H1 (cell line): ENCODE measurements around the gene ATXN7. TPM values are rescaled to one million over a fixed set of nuclear protein-coding genes. Genes with fewer than 3 reads are reported as not detected.

Source experiments
- CTCF ChIA-PET: fragments of 300-600 bp; sonication (Branson Sonifier 250); formaldehyde crosslinking; loops from one replicate; lab custom pipeline; 2021; ENCODE audit not compliant: partially characterized antibody; lab: Charles Lee
- POLR2A ChIA-PET: fragments of 300-600 bp; sonication (Branson Sonifier 250); formaldehyde crosslinking; loops from one replicate; lab custom pipeline; 2021; ENCODE audit warnings: inconsistent platforms; ENCODE audit not compliant: partially characterized antibody; lab: Charles Lee
- DNase-seq, 2 experiments: peaks; one replicate each; pipeline versions ENCODE4 v3.0.0 to v3.0.0-alpha.2; 2010 to 2022; ENCODE audit warnings: low spot score in 2 of 2, low read depth in 1 of 2, mixed read lengths in 1 of 2
- FAIRE-seq: peaks from 2 replicates; lab custom pipeline; 2011; peaks lifted over from hg19 to GRCh38; lab: Jason Lieb, UNC
- H2AFZ ChIP-seq: 2 replicates; pipeline ENCODE4 v1.8.1; 2012; ENCODE audit warnings: low read length, inconsistent platforms
- H2AK5ac ChIP-seq: 2 replicates; pipeline ENCODE4 v1.6.1; 2013; ENCODE audit warnings: low read depth, low read length
- H2BK120ac ChIP-seq: replicated peaks from 2 replicates; pipeline ENCODE3; 2013; ENCODE audit warnings: low read depth, low read length, inconsistent platforms
- H2BK12ac ChIP-seq: 2 replicates; pipeline ENCODE4 v1.6.1; 2013; ENCODE audit warnings: low read depth, low read length
- H2BK15ac ChIP-seq: 2 replicates; pipeline ENCODE4 v1.6.1; 2013; ENCODE audit warnings: low read length
- H2BK20ac ChIP-seq: 2 replicates; pipeline ENCODE4 v1.6.1; 2013; ENCODE audit warnings: low read length
- H2BK5ac ChIP-seq: 2 replicates; pipeline ENCODE4 v1.6.1; 2013; ENCODE audit warnings: low read depth, low read length
- H3K14ac ChIP-seq: 2 replicates; pipeline ENCODE4 v1.6.1; 2013; ENCODE audit warnings: inconsistent platforms; ENCODE audit not compliant: insufficient read length
- H3K18ac ChIP-seq: 2 replicates; pipeline ENCODE4 v1.6.1; 2013; ENCODE audit warnings: low read length; ENCODE audit errors: extremely low read depth
- H3K23ac ChIP-seq: 2 replicates; pipeline ENCODE4 v1.6.1; 2013; ENCODE audit warnings: inconsistent platforms; ENCODE audit not compliant: insufficient read length
- H3K23me2 ChIP-seq: 2 replicates; pipeline ENCODE4 v1.6.1; 2013; ENCODE audit warnings: low read depth, low read length
- H3K27ac ChIP-seq: 2 replicates; pipeline ENCODE4 v1.6.1; 2011; ENCODE audit warnings: low read depth, low read length, inconsistent platforms
- H3K27me3 ChIP-seq, 4 experiments: replicated peaks in 1 of 4; 1 replicate in 1 of 4; 2 replicates in 3 of 4; pipeline versions ENCODE4 v1.6.1 to v1.8.1; 2011 to 2013; ENCODE audit warnings: low read length in 3 of 4, mild to moderate bottlenecking in 3 of 4, inconsistent platforms in 2 of 4, mixed read lengths in 2 of 4, moderate library complexity in 1 of 4; ENCODE audit not compliant: control insufficient read depth in 3 of 4, insufficient read depth in 3 of 4; ENCODE audit errors: extremely low read depth in 1 of 4
- H3K36me3 ChIP-seq, 4 experiments: 2 replicates each; pipeline versions ENCODE4 v1.6.1 to v1.8.1; 2011 to 2013; ENCODE audit warnings: mild to moderate bottlenecking in 4 of 4, low read length in 3 of 4, moderate library complexity in 2 of 4, control low read depth in 1 of 4, inconsistent platforms in 1 of 4; ENCODE audit not compliant: insufficient read depth in 4 of 4, control insufficient read depth in 2 of 4
- H3K4ac ChIP-seq: replicated peaks from 2 replicates; pipeline ENCODE3; 2013; ENCODE audit warnings: low read length, low read depth, mixed read lengths, inconsistent platforms; ENCODE audit not compliant: insufficient read length
- H3K4me1 ChIP-seq, 4 experiments: replicated peaks in 1 of 4; 1 replicate in 1 of 4; 2 replicates in 3 of 4; pipeline versions ENCODE4 v1.6.1 to v1.8.1; 2011 to 2013; ENCODE audit warnings: low read length in 3 of 4, inconsistent platforms in 2 of 4, mixed read lengths in 1 of 4; ENCODE audit not compliant: insufficient read depth in 4 of 4, control insufficient read depth in 3 of 4
- H3K4me2 ChIP-seq, 2 experiments: 2 replicates each; pipeline versions ENCODE4 v1.6.1 to v1.8.1; 2011 to 2013; ENCODE audit warnings: low read depth in 2 of 2, low read length in 2 of 2, control low read depth in 1 of 2, inconsistent platforms in 1 of 2, mild to moderate bottlenecking in 1 of 2; ENCODE audit not compliant: insufficient read depth in 1 of 2
- H3K4me3 ChIP-seq, 4 experiments: fragments of 200-600, 300-600 bp in 1 of 4; sonication (generic), shearing (Covaris generic), sonication (Bioruptor Twin) in 1 of 4; 2 replicates each; pipeline versions ENCODE4 v1.5.1 to v1.8.1; 2011 to 2016; ENCODE audit warnings: low read length in 4 of 4, low read depth in 3 of 4, control low read depth in 2 of 4, inconsistent platforms in 2 of 4, mild to moderate bottlenecking in 2 of 4, mixed read lengths in 1 of 4, moderate library complexity in 1 of 4; ENCODE audit not compliant: insufficient read depth in 2 of 4; ENCODE audit errors: extremely low read depth in 1 of 4
- H3K56ac ChIP-seq: replicated peaks from 2 replicates; pipeline ENCODE3; 2013; ENCODE audit warnings: low read depth, mild to moderate bottlenecking, mixed read lengths, low read length, inconsistent platforms; ENCODE audit not compliant: insufficient read length
- H3K79me1 ChIP-seq: 2 replicates; pipeline ENCODE4 v1.6.1; 2013; ENCODE audit warnings: low read depth, low read length, control low read depth
- H3K79me2 ChIP-seq, 2 experiments: 2 replicates each; pipeline versions ENCODE4 v1.6.1 to v1.8.1; 2012 to 2013; ENCODE audit warnings: low read length in 2 of 2, mild to moderate bottlenecking in 2 of 2, inconsistent platforms in 1 of 2; ENCODE audit not compliant: insufficient read depth in 2 of 2, control insufficient read depth in 1 of 2
- H3K9ac ChIP-seq, 4 experiments: replicated peaks in 1 of 4; 1 replicate in 1 of 4; 2 replicates in 3 of 4; pipeline versions ENCODE4 v1.6.1 to v1.8.1; 2011 to 2013; ENCODE audit warnings: low read depth in 3 of 4, low read length in 3 of 4, control low read depth in 2 of 4, mild to moderate bottlenecking in 2 of 4, moderate library complexity in 2 of 4, inconsistent platforms in 1 of 4; ENCODE audit errors: extremely low read depth in 1 of 4
- H3K9me3 ChIP-seq, 2 experiments: 2 replicates each; pipeline versions ENCODE4 v1.6.1 to v1.8.1; 2012 to 2013; ENCODE audit warnings: mild to moderate bottlenecking in 2 of 2, moderate library complexity in 2 of 2, control low read depth in 1 of 2, inconsistent platforms in 1 of 2, low read depth in 1 of 2, low read length in 1 of 2, mixed read lengths in 1 of 2; ENCODE audit not compliant: insufficient read depth in 2 of 2
- H4K20me1 ChIP-seq, 2 experiments: replicated peaks in 1 of 2; 2 replicates each; pipeline versions ENCODE3 to v1.8.1; 2011 to 2013; ENCODE audit warnings: inconsistent platforms in 2 of 2, low read length in 2 of 2, mild to moderate bottlenecking in 1 of 2; ENCODE audit not compliant: insufficient read depth in 2 of 2, control insufficient read depth in 1 of 2
- H4K5ac ChIP-seq: 2 replicates; pipeline ENCODE4 v1.6.1; 2013; ENCODE audit warnings: low read length, low read depth, mixed read lengths, inconsistent platforms; ENCODE audit not compliant: insufficient read length
- H4K8ac ChIP-seq: 2 replicates; pipeline ENCODE4 v1.8.0; 2013; ENCODE audit warnings: mild to moderate bottlenecking, moderate library complexity, low read length, inconsistent platforms; ENCODE audit not compliant: insufficient read depth; ENCODE audit errors: extremely low read depth
- H4K91ac ChIP-seq: replicated peaks from 2 replicates; pipeline ENCODE3; 2013; ENCODE audit warnings: low read length, mixed read lengths, inconsistent platforms; ENCODE audit not compliant: insufficient read length
- ASH2L ChIP-seq: fragments of 200-600, 300-600 bp; sonication (generic); IDR thresholded peaks from one replicate; pipeline ENCODE4 v1.7.1; 2017; ENCODE audit warnings: low read length
- BRCA1 ChIP-seq: IDR thresholded peaks from 2 replicates; pipeline ENCODE4 v1.6.1; 2012; ENCODE audit warnings: low read depth, low read length, improper control_type of control experiment
- KDM1A ChIP-seq: fragments of 200-600, 300-600 bp; sonication (generic); IDR thresholded peaks from 2 replicates; pipeline ENCODE4 v1.7.1; 2016; ENCODE audit warnings: mild to moderate bottlenecking, low read length, borderline replicate concordance
- SAP30 ChIP-seq: fragments of 300-600 bp; sonication (generic); IDR thresholded peaks from 2 replicates; pipeline ENCODE4 v1.7.1; 2012; ENCODE audit warnings: low read length, moderate library complexity, mild to moderate bottlenecking, inconsistent platforms; ENCODE audit not compliant: insufficient read depth, insufficient replicate concordance
- SRF ChIP-seq: IDR thresholded peaks from 2 replicates; pipeline ENCODE4 v1.6.1; 2011; ENCODE audit warnings: mild to moderate bottlenecking, low read depth, low read length, moderate library complexity
- TBP ChIP-seq: IDR thresholded peaks from 2 replicates; pipeline ENCODE4 v1.6.1; 2011; ENCODE audit warnings: low read depth, low read length, improper control_type of control experiment
- WGBS, 2 experiments: shearing (Covaris generic) in 1 of 2; methylation state at CpG; one replicate each; pipeline versions ENCODE4 v1.1.6 to v1.1.7; 2013 to 2015; ENCODE audit warnings: low lambda C conversion rate in 2 of 2, mixed read lengths in 2 of 2, inconsistent platforms in 1 of 2, low coverage in 1 of 2, missing lambda C conversion rate in 1 of 2; ENCODE audit not compliant: insufficient replicate concordance in 2 of 2, insufficient coverage in 1 of 2, insufficient read length in 1 of 2; ENCODE audit errors: extremely low coverage in 1 of 2, missing lambda C conversion rate in 1 of 2; 5-methylcytosine and 5-hydroxymethylcytosine counted together
- polyA plus RNA-seq, 7 experiments: library from polyadenylated mRNA; depleted of rRNA in 3 of 7; stranded (reverse) in 5 of 7; unstranded in 2 of 7; fragments of >200 nt in 5 of 7; fragments of 200-250 nt in 2 of 7; gene quantifications; 1 replicate in 5 of 7; 2 replicates in 1 of 7; 4 replicates in 1 of 7; pipeline versions ENCODE4 v1.2.1 to v1.2.3, GENCODE V29; 2011 to 2013; ENCODE audit warnings: missing spikeins in 2 of 7, mixed read lengths in 2 of 7
- total RNA-seq: library from RNA; stranded (reverse); fragmentation: NEBNext Ultra II Directional; extraction: Animal tissue kit (Norgen Biotek cat#: 25700); gene quantifications from 2 replicates; pipeline ENCODE4 v1.2.1, GENCODE V29; 2021

ATXN7 gene
- total and polyA plus RNA-seq, 2 of the 8 experiments (the other 6 are each of a cell fraction or from before 2014, with no cell fraction given), result 15.5 to 16.8 TPM

DNA sequence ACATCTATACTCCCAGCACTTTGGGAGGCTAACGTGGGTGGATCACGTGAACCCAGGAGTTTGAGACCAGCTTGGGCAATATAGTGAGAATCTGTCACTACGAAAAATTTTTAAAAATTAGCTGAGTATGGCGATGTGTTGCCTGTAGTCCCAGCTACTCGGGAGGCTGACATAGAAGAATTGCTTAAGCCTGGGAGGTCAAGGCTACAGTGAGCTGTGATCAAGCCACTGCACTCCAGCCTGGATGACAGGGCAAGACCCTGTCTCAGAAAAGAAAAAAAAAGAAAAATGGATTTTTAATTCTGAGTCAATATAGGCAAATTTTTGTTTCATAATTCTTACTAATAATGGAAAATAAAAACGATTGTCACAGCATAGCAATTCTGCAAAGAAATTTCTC is 31.3 kb upstream of the ATXN7 start:
- H4K91ac ChIP-seq, result no peak overlapping the region
- TF ChIP-seq ASH2L (no peak), SAP30 (no peak), TBP (no peak), KDM1A (no peak), BRCA1 (no peak), SRF (no peak)
- WGBS, 2 experiments, result 90% methylated on average over 6 of the region's 6 CpGs; no CpG with 5 or more reads in 1 of the 2 experiments
- no peak overlapping the region for H3K9ac ChIP-seq
- H4K8ac ChIP-seq, result no peak overlapping the region
- no peak overlapping the region for H2BK5ac ChIP-seq
- ChIA-PET CTCF (interaction anchor here (1.2 to 2.1 kb wide), 3 partner anchors 10 to 14 kb away, joined by 3 to 12 read pairs (median 5); partner anchors contain the start of gene C3orf49), POLR2A (interaction anchor here (0.6 kb wide), 1 partner anchor 690 kb away, joined by 3 read pairs; no protein-coding TSS in a partner anchor)
- H3K4me1 ChIP-seq, result no peaks in the 10 kb centered on the region
- no peak overlapping the region for H2BK12ac ChIP-seq
- no peak overlapping the region for H4K5ac ChIP-seq
- H3K27ac ChIP-seq, result no peak overlapping the region
- H3K36me3 ChIP-seq, result peaks cover 2 to 41% (median 7%) of the 10 kb centered on the region in 4 experiments; a peak in 4 of 8 replicates
- H3K4me3 ChIP-seq, result no peak overlapping the region
- no peaks in the 10 kb centered on the region for H4K20me1 ChIP-seq
- no peaks in the 10 kb centered on the region for H3K9me3 ChIP-seq
- no peak overlapping the region for H3K23ac ChIP-seq
- H3K79me1 ChIP-seq, result no peaks in the 10 kb centered on the region
- H3K4me2 ChIP-seq, result no peak overlapping the region
- no peak overlapping the region for H2BK15ac ChIP-seq
- no peaks in the 10 kb centered on the region for H3K27me3 ChIP-seq
- H2BK120ac ChIP-seq, result no peak overlapping the region
- FAIRE-seq (no peak), DNase-seq (no peak)
- H3K23me2 ChIP-seq, result no peaks in the 10 kb centered on the region
- H2AK5ac ChIP-seq, result no peak overlapping the region
- no peak overlapping the region for H2AFZ ChIP-seq
- no peaks in the 10 kb centered on the region for H3K79me2 ChIP-seq
- no peak overlapping the region for H2BK20ac ChIP-seq
- no peak overlapping the region for H3K14ac ChIP-seq
- no peak overlapping the region for H3K56ac ChIP-seq
- no peak overlapping the region for H3K18ac ChIP-seq
- H3K4ac ChIP-seq, result no peak overlapping the region
